Liver (tissue), 9 donors: ENCODE results near the gene C7orf57. TPM values are rescaled to one million over a fixed set of nuclear protein-coding genes. Genes with fewer than 3 reads are reported as not detected.

Experiments
- DNase-seq: peaks from one replicate; pipeline ENCODE4 v3.0.0-alpha.2; 2017; ENCODE audit warnings: low spot score
- H3K27ac ChIP-seq, 2 donors: one replicate each; pipeline ENCODE4 v1.7.0; 2013; ENCODE audit warnings: inconsistent platforms in 2 of 2, low read length in 2 of 2, control low read depth in 1 of 2, low read depth in 1 of 2, mild to moderate bottlenecking in 1 of 2
- H3K27me3 ChIP-seq, 4 donors: one replicate each; pipeline versions ENCODE4 v1.6.1 to v1.7.0; 2013; ENCODE audit warnings: low read length in 3 of 4, inconsistent platforms in 1 of 4, mild to moderate bottlenecking in 1 of 4, moderate library complexity in 1 of 4; ENCODE audit not compliant: control insufficient read depth in 4 of 4, insufficient read depth in 4 of 4
- H3K36me3 ChIP-seq, 4 donors: one replicate each; pipeline versions ENCODE4 v1.6.1 to v1.7.0; 2013; ENCODE audit warnings: low read length in 3 of 4, mild to moderate bottlenecking in 3 of 4, low read depth in 1 of 4, moderate library complexity in 1 of 4; ENCODE audit not compliant: control insufficient read depth in 4 of 4, insufficient read depth in 3 of 4
- H3K4me1 ChIP-seq, 4 donors: one replicate each; pipeline versions ENCODE4 v1.6.1 to v1.7.0; 2013; ENCODE audit warnings: low read length in 3 of 4, mild to moderate bottlenecking in 3 of 4, moderate library complexity in 1 of 4; ENCODE audit not compliant: control insufficient read depth in 4 of 4, insufficient read depth in 4 of 4
- H3K4me3 ChIP-seq, 3 donors: one replicate each; pipeline versions ENCODE4 v1.6.1 to v1.7.0; 2013; ENCODE audit warnings: low read length in 3 of 3, control low read depth in 1 of 3, low read depth in 1 of 3, mild to moderate bottlenecking in 1 of 3
- H3K9ac ChIP-seq, 2 donors: one replicate each; pipeline ENCODE4 v1.7.0; 2013; ENCODE audit warnings: low read length in 2 of 2, mild to moderate bottlenecking in 2 of 2, moderate library complexity in 2 of 2, control low read depth in 1 of 2, low read depth in 1 of 2
- H3K9me3 ChIP-seq, 4 donors: one replicate each; pipeline versions ENCODE4 v1.6.1 to v1.7.0; 2013; ENCODE audit warnings: low read length in 3 of 4; ENCODE audit not compliant: control insufficient read depth in 4 of 4
- EGR1 ChIP-seq, 2 donors: IDR thresholded peaks; 2 replicates each; pipeline ENCODE4 v1.6.1; 2016 to 2018; ENCODE audit warnings: antibody characterized with exemption in 2 of 2, low read depth in 2 of 2
- FOXA1 ChIP-seq: IDR thresholded peaks from 2 replicates; pipeline ENCODE4 v1.6.1; 2016; ENCODE audit warnings: antibody characterized with exemption
- FOXA2 ChIP-seq: IDR thresholded peaks from 2 replicates; pipeline ENCODE4 v1.6.1; 2016; ENCODE audit warnings: antibody characterized with exemption
- GABPA ChIP-seq, 2 donors: IDR thresholded peaks in 1 of 2; conservative IDR thresholded peaks in 1 of 2; 2 replicates each; pipeline ENCODE4 v1.6.1; 2016; ENCODE audit warnings: antibody characterized with exemption in 2 of 2, mild to moderate bottlenecking in 1 of 2, moderate library complexity in 1 of 2
- HNF4A ChIP-seq, 2 donors: conservative IDR thresholded peaks; 2 replicates each; pipeline ENCODE4 v1.6.1; 2016; ENCODE audit warnings: antibody characterized with exemption in 2 of 2, mild to moderate bottlenecking in 2 of 2
- HNF4G ChIP-seq: IDR thresholded peaks from 2 replicates; pipeline ENCODE4 v1.6.1; 2016; ENCODE audit warnings: antibody characterized with exemption
- JUND ChIP-seq, 2 donors: IDR thresholded peaks; 2 replicates each; pipeline ENCODE4 v1.6.1; 2016; ENCODE audit warnings: antibody characterized with exemption in 2 of 2
- NR2F2 ChIP-seq: IDR thresholded peaks from 2 replicates; pipeline ENCODE4 v1.6.1; 2016; ENCODE audit warnings: antibody characterized with exemption
- RXRA ChIP-seq, 2 donors: IDR thresholded peaks; 2 replicates each; pipeline ENCODE4 v1.6.1; 2017 to 2018; ENCODE audit warnings: antibody characterized with exemption in 2 of 2, mild to moderate bottlenecking in 1 of 2
- SP1 ChIP-seq: IDR thresholded peaks from 2 replicates; pipeline ENCODE4 v1.6.1; 2018; ENCODE audit warnings: antibody characterized with exemption, mild to moderate bottlenecking
- TAF1 ChIP-seq: conservative IDR thresholded peaks from 2 replicates; pipeline ENCODE4 v1.6.1; 2016; ENCODE audit warnings: antibody characterized with exemption, mild to moderate bottlenecking
- YY1 ChIP-seq: IDR thresholded peaks from 2 replicates; pipeline ENCODE4 v1.6.1; 2016; ENCODE audit warnings: antibody characterized with exemption, mild to moderate bottlenecking
- WGBS: extraction: QIAGEN DNeasy Blood & Tissue Kit; methylation state at CpG from one replicate; pipeline ENCODE4 v1.1.7; 2013; 5-methylcytosine and 5-hydroxymethylcytosine counted together
- polyA plus RNA-seq, 2 donors: library from polyadenylated mRNA; stranded (reverse) in 1 of 2; unstranded in 1 of 2; fragments of 200-250 nt in 1 of 2; fragments of >200 nt in 1 of 2; fragmentation: Nextera tagmentation in 1 of 2; extraction: Ambion mirVana in 1 of 2; gene quantifications; one replicate each; pipeline versions ENCODE4 v1.2.1 to v1.2.3, GENCODE V29; 2013 to 2015
- total RNA-seq, 2 donors: library from RNA; depleted of rRNA; stranded (reverse); fragments of >200 nt; gene quantifications; one replicate each; pipeline ENCODE4 v1.2.3, GENCODE V29; 2014
- TF ChIP-seq, protein P1 (sequence below): IDR thresholded peaks from 2 replicates; pipeline ENCODE4 v1.6.1; 2016; ENCODE audit warnings: antibody characterized with exemption
- TF ChIP-seq, protein P2 (sequence below): IDR thresholded peaks from 2 replicates; pipeline ENCODE4 v1.6.1; 2016; ENCODE audit warnings: antibody characterized with exemption
- TF ChIP-seq, protein P3 (sequence below): IDR thresholded peaks from 2 replicates; pipeline ENCODE4 v1.6.1; 2016; ENCODE audit warnings: antibody characterized with exemption
- TF ChIP-seq, protein P4 (sequence below): fragments of 150-350 bp; IDR thresholded peaks from 2 replicates; pipeline ENCODE4 v1.5.1; 2017; ENCODE audit warnings: improper control_type of control experiment, low read depth, low read length; ENCODE audit not compliant: missing input control
- TF ChIP-seq, protein P5 (sequence below): IDR thresholded peaks from 2 replicates; pipeline ENCODE4 v1.6.1; 2016; ENCODE audit warnings: antibody characterized with exemption, mild to moderate bottlenecking
- donor health status: healthy.
- donor health status: healthy.
- donor health status: healthy.
- donor health status: healthy.
- donor health status: healthy.

The C7orf57 gene
- total and polyA plus RNA-seq, 4 donors, result not detected

DNA sequence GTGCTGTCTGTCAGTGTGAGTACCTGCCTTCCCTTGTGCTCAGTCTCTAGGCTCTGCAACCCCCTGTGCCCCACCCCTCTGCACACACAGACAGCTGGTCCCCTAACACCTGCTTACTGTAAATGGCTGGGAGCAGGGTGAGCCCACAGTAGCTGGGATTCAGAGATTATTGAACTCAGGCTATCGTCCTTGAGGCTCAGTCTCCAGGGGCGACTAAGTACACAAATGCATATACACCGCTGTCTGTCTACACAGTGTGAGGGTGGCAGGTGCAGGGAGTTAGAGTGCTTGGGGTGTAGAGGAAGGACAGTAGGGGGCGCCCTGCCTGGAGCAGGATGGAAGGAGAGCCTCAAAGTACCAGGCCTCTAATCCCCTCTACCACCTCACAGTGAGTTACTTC is 66.6 kb downstream of the C7orf57 start:
- Histone ChIP-seq H3K9me3 (no peaks in the 10 kb centered on the region), H3K36me3 (peaks cover 6 to 48% (median 29%) of the 10 kb centered on the region in 4 donors), H3K27me3 (no peaks in the 10 kb centered on the region), H3K27ac (no peak overlapping the region), H3K9ac (no peak overlapping the region), H3K4me1 (no peaks in the 10 kb centered on the region), H3K4me3 (no peak overlapping the region)
- no peak for DNase-seq
- no peak for TF ChIP-seq FOXA1
- no peak for TF ChIP-seq RXRA (IDR thresholded peaks at IDR 0.05)
- TF ChIP-seq, protein P1, sequence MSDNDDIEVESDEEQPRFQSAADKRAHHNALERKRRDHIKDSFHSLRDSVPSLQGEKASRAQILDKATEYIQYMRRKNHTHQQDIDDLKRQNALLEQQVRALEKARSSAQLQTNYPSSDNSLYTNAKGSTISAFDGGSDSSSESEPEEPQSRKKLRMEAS, result no peak
- no peak for TF ChIP-seq GABPA (IDR thresholded peaks at IDR 0.05 in 1 of 2, conservative IDR thresholded peaks at IDR 0.05 in 1 of 2)
- TF ChIP-seq, protein P2, sequence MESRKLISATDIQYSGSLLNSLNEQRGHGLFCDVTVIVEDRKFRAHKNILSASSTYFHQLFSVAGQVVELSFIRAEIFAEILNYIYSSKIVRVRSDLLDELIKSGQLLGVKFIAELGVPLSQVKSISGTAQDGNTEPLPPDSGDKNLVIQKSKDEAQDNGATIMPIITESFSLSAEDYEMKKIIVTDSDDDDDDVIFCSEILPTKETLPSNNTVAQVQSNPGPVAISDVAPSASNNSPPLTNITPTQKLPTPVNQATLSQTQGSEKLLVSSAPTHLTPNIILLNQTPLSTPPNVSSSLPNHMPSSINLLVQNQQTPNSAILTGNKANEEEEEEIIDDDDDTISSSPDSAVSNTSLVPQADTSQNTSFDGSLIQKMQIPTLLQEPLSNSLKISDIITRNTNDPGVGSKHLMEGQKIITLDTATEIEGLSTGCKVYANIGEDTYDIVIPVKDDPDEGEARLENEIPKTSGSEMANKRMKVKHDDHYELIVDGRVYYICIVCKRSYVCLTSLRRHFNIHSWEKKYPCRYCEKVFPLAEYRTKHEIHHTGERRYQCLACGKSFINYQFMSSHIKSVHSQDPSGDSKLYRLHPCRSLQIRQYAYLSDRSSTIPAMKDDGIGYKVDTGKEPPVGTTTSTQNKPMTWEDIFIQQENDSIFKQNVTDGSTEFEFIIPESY, result no peak
- TF ChIP-seq NR2F2, result no peak
- TF ChIP-seq JUND (IDR thresholded peaks at IDR 0.05), result no peak
- no peak for TF ChIP-seq HNF4A (conservative IDR thresholded peaks at IDR 0.05)
- no peak for TF ChIP-seq FOXA2
- TF ChIP-seq TAF1, result no peak
- 88% methylated on average over 4 of the region's 4 CpGs for WGBS

DNA sequence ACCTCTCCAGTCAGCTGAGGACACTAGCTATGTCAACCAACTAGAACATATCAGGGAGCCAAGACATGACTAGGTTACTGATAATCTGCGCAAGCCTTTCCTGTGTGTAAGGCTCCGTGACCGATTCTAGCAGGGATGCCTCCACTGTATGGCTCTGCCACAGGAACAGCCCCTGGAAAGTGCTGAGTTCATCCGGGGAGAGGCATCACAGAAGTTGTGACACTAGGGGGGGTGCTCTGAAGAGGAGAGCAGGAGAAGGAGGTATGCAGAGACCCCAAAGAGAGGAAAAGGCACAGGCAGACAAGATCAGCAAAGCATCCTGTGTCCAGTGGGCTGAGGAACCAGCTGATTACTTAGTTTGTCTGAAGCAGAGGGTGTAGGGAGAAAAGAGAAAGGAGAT is 67.2 kb downstream of the C7orf57 start:
- no peak overlapping the region for H3K27ac ChIP-seq
- no peak overlapping the region for H3K4me3 ChIP-seq
- DNase-seq, result no peak
- no peak overlapping the region for H3K9ac ChIP-seq
- no peaks in the 10 kb centered on the region for H3K4me1 ChIP-seq
- 98% methylated on average over 4 of the region's 4 CpGs for WGBS
- TF ChIP-seq, protein P3, sequence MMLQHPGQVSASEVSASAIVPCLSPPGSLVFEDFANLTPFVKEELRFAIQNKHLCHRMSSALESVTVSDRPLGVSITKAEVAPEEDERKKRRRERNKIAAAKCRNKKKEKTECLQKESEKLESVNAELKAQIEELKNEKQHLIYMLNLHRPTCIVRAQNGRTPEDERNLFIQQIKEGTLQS, result no peak
- TF ChIP-seq FOXA2 (no peak), HNF4G (no peak)
- TF ChIP-seq, protein P1, result no peak
- H3K9me3 ChIP-seq, result no peaks in the 10 kb centered on the region
- no peaks in the 10 kb centered on the region for H3K27me3 ChIP-seq
- peaks cover 8 to 54% (median 35%) of the 10 kb centered on the region in 4 donors for H3K36me3 ChIP-seq

DNA sequence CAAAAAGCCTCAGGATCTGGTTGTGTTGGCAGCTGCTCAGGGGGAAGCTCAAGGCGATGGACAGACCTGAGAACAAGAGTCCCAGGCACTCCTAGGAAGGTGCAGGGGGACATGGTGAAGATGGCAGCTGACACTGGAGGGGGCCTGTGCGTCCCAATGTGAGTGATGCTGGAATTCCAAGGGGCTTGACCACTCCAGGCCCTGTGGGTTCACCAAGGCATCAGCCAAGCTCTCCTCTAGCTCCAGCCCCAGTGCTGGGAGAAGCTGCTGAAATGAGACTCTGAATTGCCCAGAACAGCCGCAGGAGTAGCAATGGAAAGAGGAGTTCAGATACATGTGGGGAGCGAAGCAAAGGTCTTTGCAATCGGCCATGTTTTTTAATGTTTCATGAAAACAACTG is 69.7 kb downstream of the C7orf57 start:
- TF ChIP-seq, protein P3, result no peak
- TF ChIP-seq YY1 (no peak), FOXA2 (no peak), RXRA (IDR thresholded peaks at IDR 0.05) (no peak), SP1 (no peak), GABPA (IDR thresholded peaks at IDR 0.05 in 1 of 2, conservative IDR thresholded peaks at IDR 0.05 in 1 of 2) (no peak), EGR1 (IDR thresholded peaks at IDR 0.05; ENCODE audit: low read depth in 2 of 2) (no peak), HNF4A (conservative IDR thresholded peaks at IDR 0.05) (no peak)
- TF ChIP-seq, protein P4, sequence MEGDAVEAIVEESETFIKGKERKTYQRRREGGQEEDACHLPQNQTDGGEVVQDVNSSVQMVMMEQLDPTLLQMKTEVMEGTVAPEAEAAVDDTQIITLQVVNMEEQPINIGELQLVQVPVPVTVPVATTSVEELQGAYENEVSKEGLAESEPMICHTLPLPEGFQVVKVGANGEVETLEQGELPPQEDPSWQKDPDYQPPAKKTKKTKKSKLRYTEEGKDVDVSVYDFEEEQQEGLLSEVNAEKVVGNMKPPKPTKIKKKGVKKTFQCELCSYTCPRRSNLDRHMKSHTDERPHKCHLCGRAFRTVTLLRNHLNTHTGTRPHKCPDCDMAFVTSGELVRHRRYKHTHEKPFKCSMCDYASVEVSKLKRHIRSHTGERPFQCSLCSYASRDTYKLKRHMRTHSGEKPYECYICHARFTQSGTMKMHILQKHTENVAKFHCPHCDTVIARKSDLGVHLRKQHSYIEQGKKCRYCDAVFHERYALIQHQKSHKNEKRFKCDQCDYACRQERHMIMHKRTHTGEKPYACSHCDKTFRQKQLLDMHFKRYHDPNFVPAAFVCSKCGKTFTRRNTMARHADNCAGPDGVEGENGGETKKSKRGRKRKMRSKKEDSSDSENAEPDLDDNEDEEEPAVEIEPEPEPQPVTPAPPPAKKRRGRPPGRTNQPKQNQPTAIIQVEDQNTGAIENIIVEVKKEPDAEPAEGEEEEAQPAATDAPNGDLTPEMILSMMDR, result no peak
- TF ChIP-seq, protein P5, sequence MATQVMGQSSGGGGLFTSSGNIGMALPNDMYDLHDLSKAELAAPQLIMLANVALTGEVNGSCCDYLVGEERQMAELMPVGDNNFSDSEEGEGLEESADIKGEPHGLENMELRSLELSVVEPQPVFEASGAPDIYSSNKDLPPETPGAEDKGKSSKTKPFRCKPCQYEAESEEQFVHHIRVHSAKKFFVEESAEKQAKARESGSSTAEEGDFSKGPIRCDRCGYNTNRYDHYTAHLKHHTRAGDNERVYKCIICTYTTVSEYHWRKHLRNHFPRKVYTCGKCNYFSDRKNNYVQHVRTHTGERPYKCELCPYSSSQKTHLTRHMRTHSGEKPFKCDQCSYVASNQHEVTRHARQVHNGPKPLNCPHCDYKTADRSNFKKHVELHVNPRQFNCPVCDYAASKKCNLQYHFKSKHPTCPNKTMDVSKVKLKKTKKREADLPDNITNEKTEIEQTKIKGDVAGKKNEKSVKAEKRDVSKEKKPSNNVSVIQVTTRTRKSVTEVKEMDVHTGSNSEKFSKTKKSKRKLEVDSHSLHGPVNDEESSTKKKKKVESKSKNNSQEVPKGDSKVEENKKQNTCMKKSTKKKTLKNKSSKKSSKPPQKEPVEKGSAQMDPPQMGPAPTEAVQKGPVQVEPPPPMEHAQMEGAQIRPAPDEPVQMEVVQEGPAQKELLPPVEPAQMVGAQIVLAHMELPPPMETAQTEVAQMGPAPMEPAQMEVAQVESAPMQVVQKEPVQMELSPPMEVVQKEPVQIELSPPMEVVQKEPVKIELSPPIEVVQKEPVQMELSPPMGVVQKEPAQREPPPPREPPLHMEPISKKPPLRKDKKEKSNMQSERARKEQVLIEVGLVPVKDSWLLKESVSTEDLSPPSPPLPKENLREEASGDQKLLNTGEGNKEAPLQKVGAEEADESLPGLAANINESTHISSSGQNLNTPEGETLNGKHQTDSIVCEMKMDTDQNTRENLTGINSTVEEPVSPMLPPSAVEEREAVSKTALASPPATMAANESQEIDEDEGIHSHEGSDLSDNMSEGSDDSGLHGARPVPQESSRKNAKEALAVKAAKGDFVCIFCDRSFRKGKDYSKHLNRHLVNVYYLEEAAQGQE, result no peak
- TF ChIP-seq, protein P2, result no peak
- TF ChIP-seq, protein P1, result no peak
- Histone ChIP-seq H3K9ac (no peak overlapping the region), H3K27me3 (no peaks in the 10 kb centered on the region), H3K36me3 (peaks cover 12 to 58% (median 30%) of the 10 kb centered on the region in 4 donors), H3K4me3 (no peak overlapping the region), H3K4me1 (no peaks in the 10 kb centered on the region), H3K27ac (no peak overlapping the region), H3K9me3 (no peaks in the 10 kb centered on the region)
- 96% methylated on average over 5 of the region's 5 CpGs for WGBS
- no peak for DNase-seq
